Fibroblast of lung (primary cell): ENCODE measurements around the gene RASA1. TPM values are rescaled to one million over a fixed set of nuclear protein-coding genes. Genes with fewer than 3 reads are reported as not detected.

Experiments used
- DNase-seq, 2 donors: peaks; one replicate each; pipeline versions ENCODE4 v3.0.0 to v3.0.0-alpha.2; 2010; ENCODE audit warnings: low read depth in 2 of 2
- H2AFZ ChIP-seq: 2 replicates; pipeline ENCODE4 v1.5.1; 2012; ENCODE audit warnings: low read length, control low read depth, inconsistent platforms
- H3K27ac ChIP-seq: 2 replicates; pipeline ENCODE4 v1.5.1; 2011; ENCODE audit warnings: low read length, control low read depth; ENCODE audit not compliant: insufficient read depth
- H3K27me3 ChIP-seq: 2 replicates; pipeline ENCODE4 v1.5.1; 2011; ENCODE audit warnings: mild to moderate bottlenecking, low read length; ENCODE audit not compliant: control insufficient read depth, insufficient read depth
- H3K36me3 ChIP-seq: 2 replicates; pipeline ENCODE4 v1.5.1; 2011; ENCODE audit warnings: low read length; ENCODE audit not compliant: control insufficient read depth, insufficient read depth
- H3K4me1 ChIP-seq: 2 replicates; pipeline ENCODE4 v1.5.1; 2011; ENCODE audit warnings: low read length; ENCODE audit not compliant: control insufficient read depth, insufficient read depth; ENCODE audit errors: extremely low read depth
- H3K4me2 ChIP-seq: 2 replicates; pipeline ENCODE4 v1.5.1; 2011; ENCODE audit warnings: low read length, control low read depth; ENCODE audit not compliant: insufficient read depth; ENCODE audit errors: extremely low read depth
- H3K4me3 ChIP-seq, 4 experiments: fragments of 200-600 bp in 1 of 4; sonication (generic) in 1 of 4; replicated peaks in 1 of 4; 2 replicates each; pipeline ENCODE4 v1.5.1; 2011 to 2016; ENCODE audit warnings: low read length in 4 of 4, low read depth in 3 of 4, mild to moderate bottlenecking in 3 of 4, control low read depth in 2 of 4, inconsistent platforms in 1 of 4, mixed read lengths in 1 of 4; ENCODE audit not compliant: insufficient read depth in 1 of 4; ENCODE audit errors: control extremely low read depth in 1 of 4
- H3K79me2 ChIP-seq: 2 replicates; pipeline ENCODE4 v1.5.1; 2012; ENCODE audit warnings: mild to moderate bottlenecking, low read length, inconsistent platforms; ENCODE audit not compliant: control insufficient read depth, insufficient read depth
- H3K9ac ChIP-seq: 2 replicates; pipeline ENCODE4 v1.5.1; 2011; ENCODE audit warnings: mild to moderate bottlenecking, low read length, control low read depth; ENCODE audit not compliant: insufficient read depth
- H3K9me3 ChIP-seq: 2 replicates; pipeline ENCODE4 v1.5.1; 2012; ENCODE audit warnings: low read depth, low read length; ENCODE audit not compliant: control insufficient read depth, insufficient read depth
- H4K20me1 ChIP-seq: 2 replicates; pipeline ENCODE4 v1.5.1; 2011; ENCODE audit warnings: low read length; ENCODE audit not compliant: control insufficient read depth, insufficient read depth; ENCODE audit errors: extremely low read depth
- EZH2 ChIP-seq: IDR thresholded peaks from 2 replicates; pipeline ENCODE4 v1.5.1; 2012; ENCODE audit warnings: low read length, control low read depth, mild to moderate bottlenecking; ENCODE audit errors: missing control alignments
- polyA plus RNA-seq, 2 donors: library from polyadenylated mRNA; depleted of rRNA in 1 of 2; stranded (reverse) in 1 of 2; unstranded in 1 of 2; fragments of >200 nt; gene quantifications; 2 replicates each; pipeline ENCODE4 v1.2.1, GENCODE V29; 2011 to 2012; ENCODE audit warnings: missing spikeins in 1 of 2
- total RNA-seq: library from RNA; depleted of rRNA; stranded (reverse); fragments of >200 nt; gene quantifications from 2 replicates; pipeline ENCODE4 v1.2.1, GENCODE V29; 2014
- TF ChIP-seq, protein P1 (sequence below), 2 donors: IDR thresholded peaks in 1 of 2; conservative IDR thresholded peaks in 1 of 2; 1 replicate in 1 of 2; 2 replicates in 1 of 2; pipeline ENCODE4 v1.5.1; 2011 to 2012; ENCODE audit warnings: low read length in 2 of 2, control low read depth in 1 of 2, inconsistent platforms in 1 of 2, low read depth in 1 of 2, mild to moderate bottlenecking in 1 of 2

The RASA1 gene
- total and polyA plus RNA-seq, 2 donors (not counting 1 experiment from before 2014, with no cell fraction given), result 45.8 to 66.6 TPM

DNA sequence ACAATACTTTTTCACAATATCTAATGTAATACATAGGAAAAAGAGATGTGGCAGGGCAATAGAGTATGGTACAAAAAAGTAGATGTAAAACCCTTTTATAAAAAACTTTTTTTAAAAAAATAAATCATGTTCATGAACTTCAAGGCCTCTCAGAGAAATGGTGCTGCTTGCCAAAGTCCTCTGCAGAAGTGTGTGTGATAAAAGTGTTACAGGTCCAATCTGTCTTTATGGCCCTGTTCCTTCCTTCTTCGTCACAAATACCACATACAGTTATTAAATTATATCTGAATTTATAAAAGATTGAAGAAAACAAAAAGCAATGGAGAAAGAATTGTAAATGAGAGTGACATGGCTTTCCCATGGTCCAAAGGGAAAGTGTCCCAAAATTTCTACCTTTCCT is 166.8 kb downstream of the RASA1 start:
- H3K36me3 ChIP-seq, result no peaks in the 10 kb centered on the region
- no peak for TF ChIP-seq EZH2
- TF ChIP-seq, protein P1, sequence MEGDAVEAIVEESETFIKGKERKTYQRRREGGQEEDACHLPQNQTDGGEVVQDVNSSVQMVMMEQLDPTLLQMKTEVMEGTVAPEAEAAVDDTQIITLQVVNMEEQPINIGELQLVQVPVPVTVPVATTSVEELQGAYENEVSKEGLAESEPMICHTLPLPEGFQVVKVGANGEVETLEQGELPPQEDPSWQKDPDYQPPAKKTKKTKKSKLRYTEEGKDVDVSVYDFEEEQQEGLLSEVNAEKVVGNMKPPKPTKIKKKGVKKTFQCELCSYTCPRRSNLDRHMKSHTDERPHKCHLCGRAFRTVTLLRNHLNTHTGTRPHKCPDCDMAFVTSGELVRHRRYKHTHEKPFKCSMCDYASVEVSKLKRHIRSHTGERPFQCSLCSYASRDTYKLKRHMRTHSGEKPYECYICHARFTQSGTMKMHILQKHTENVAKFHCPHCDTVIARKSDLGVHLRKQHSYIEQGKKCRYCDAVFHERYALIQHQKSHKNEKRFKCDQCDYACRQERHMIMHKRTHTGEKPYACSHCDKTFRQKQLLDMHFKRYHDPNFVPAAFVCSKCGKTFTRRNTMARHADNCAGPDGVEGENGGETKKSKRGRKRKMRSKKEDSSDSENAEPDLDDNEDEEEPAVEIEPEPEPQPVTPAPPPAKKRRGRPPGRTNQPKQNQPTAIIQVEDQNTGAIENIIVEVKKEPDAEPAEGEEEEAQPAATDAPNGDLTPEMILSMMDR (conservative IDR thresholded peaks at IDR 0.05 in 1 of 2, IDR thresholded peaks at IDR 0.05 in 1 of 2; ENCODE audit: low read depth in 1 of 2, low read length in 2 of 2), result no peak
- no peaks in the 10 kb centered on the region for H4K20me1 ChIP-seq
- DNase-seq, result no peak
- H3K27ac ChIP-seq, result no peak overlapping the region
- no peak overlapping the region for H3K4me2 ChIP-seq
- no peak overlapping the region for H2AFZ ChIP-seq
- H3K4me3 ChIP-seq, result no peak overlapping the region
- no peak overlapping the region for H3K9ac ChIP-seq
- no peaks in the 10 kb centered on the region for H3K9me3 ChIP-seq
- no peaks in the 10 kb centered on the region for H3K4me1 ChIP-seq
- peaks cover 4% of the 10 kb centered on the region for H3K27me3 ChIP-seq
- no peaks in the 10 kb centered on the region for H3K79me2 ChIP-seq

DNA sequence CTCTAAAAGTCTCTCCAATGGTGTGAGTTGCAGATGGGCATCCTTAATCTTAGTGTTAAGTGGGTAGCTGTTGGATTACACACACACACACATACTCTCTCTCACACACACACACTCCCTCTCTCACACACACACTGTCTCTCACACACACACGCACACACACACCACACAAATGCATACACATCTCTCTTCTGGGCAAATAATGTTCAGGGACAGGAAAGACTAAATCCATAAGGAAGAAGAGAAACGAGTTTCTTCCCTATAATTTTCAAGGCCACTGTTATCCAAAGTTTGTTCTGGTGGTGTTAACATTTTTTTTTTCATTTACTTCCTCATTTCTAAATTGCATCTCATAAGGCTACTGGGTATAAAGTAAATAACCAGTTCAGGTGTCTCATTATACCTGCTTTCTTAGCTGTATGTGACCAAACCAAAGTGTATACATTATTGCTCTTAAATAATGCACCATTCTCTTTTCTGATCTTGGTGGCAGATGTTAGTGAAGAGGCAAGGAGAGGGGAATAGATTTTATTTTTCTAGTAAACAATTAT is 167.5 kb downstream of the RASA1 start:
- H3K4me1 ChIP-seq, result no peaks in the 10 kb centered on the region
- no peak for DNase-seq
- H3K9ac ChIP-seq, result no peak overlapping the region
- no peaks in the 10 kb centered on the region for H3K36me3 ChIP-seq
- no peak for TF ChIP-seq EZH2
- TF ChIP-seq, protein P1 (conservative IDR thresholded peaks at IDR 0.05 in 1 of 2, IDR thresholded peaks at IDR 0.05 in 1 of 2; ENCODE audit: low read depth in 1 of 2, low read length in 2 of 2), result no peak
- no peaks in the 10 kb centered on the region for H4K20me1 ChIP-seq
- H3K4me2 ChIP-seq, result no peak overlapping the region
- H3K27ac ChIP-seq, result no peak overlapping the region
- H3K79me2 ChIP-seq, result no peaks in the 10 kb centered on the region
- H3K4me3 ChIP-seq, result no peak overlapping the region
- H3K27me3 ChIP-seq, result peaks cover 4% of the 10 kb centered on the region
- no peak overlapping the region for H2AFZ ChIP-seq
- no peaks in the 10 kb centered on the region for H3K9me3 ChIP-seq

DNA sequence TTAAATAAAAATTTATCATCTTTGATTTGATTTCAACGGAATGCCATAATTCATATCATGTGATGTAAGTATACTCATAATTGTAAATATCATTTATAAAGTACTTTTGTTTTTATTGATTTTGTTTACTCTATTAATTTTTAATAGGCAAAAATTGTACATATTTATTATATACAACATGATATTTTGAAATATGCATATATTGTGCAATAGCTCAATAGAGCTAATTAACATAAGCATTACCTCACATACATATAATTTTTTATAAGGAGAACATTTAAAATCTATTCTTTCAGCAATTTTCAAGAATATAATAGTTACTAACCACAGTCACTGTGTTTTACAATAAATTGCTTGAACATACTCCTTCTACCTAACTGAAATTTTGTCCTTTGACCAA is 170.0 kb downstream of the RASA1 start:
- Histone ChIP-seq H3K79me2 (no peaks in the 10 kb centered on the region), H3K27ac (no peak overlapping the region), H4K20me1 (no peaks in the 10 kb centered on the region), H3K36me3 (no peaks in the 10 kb centered on the region), H3K9ac (no peak overlapping the region), H3K9me3 (no peaks in the 10 kb centered on the region), H3K4me2 (no peak overlapping the region), H3K27me3 (no peaks in the 10 kb centered on the region), H3K4me1 (no peaks in the 10 kb centered on the region), H2AFZ (no peak overlapping the region), H3K4me3 (no peak overlapping the region)
- no peak for TF ChIP-seq EZH2
- TF ChIP-seq, protein P1 (conservative IDR thresholded peaks at IDR 0.05 in 1 of 2, IDR thresholded peaks at IDR 0.05 in 1 of 2; ENCODE audit: low read depth in 1 of 2, low read length in 2 of 2), result no peak
- DNase-seq, result no peak
